Choroid plexus epithelial cell (primary cell): ENCODE measurements around the gene ANGEL1.

Source experiments
- DNase-seq: peaks from one replicate; pipeline ENCODE4 v3.0.0-alpha.2; 2010; ENCODE audit warnings: low read depth
- H3K4me3 ChIP-seq: 2 replicates; pipeline ENCODE4 v1.5.1; 2011; ENCODE audit warnings: low read depth, mild to moderate bottlenecking, control low read depth, low read length, moderate library complexity
- TF ChIP-seq, protein P1 (sequence below): conservative IDR thresholded peaks from 2 replicates; pipeline ENCODE4 v1.5.1; 2011; ENCODE audit warnings: low read depth, mild to moderate bottlenecking, control low read depth, inconsistent platforms, low read length, moderate library complexity

ANGEL1 gene

GRCh38 chr14:76820700-76821099 is 8.0 kb upstream of the ANGEL1 start:
- no peak overlapping the region for H3K4me3 ChIP-seq
- TF ChIP-seq, protein P1, sequence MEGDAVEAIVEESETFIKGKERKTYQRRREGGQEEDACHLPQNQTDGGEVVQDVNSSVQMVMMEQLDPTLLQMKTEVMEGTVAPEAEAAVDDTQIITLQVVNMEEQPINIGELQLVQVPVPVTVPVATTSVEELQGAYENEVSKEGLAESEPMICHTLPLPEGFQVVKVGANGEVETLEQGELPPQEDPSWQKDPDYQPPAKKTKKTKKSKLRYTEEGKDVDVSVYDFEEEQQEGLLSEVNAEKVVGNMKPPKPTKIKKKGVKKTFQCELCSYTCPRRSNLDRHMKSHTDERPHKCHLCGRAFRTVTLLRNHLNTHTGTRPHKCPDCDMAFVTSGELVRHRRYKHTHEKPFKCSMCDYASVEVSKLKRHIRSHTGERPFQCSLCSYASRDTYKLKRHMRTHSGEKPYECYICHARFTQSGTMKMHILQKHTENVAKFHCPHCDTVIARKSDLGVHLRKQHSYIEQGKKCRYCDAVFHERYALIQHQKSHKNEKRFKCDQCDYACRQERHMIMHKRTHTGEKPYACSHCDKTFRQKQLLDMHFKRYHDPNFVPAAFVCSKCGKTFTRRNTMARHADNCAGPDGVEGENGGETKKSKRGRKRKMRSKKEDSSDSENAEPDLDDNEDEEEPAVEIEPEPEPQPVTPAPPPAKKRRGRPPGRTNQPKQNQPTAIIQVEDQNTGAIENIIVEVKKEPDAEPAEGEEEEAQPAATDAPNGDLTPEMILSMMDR: no peak
- no peak for DNase-seq

GRCh38 chr14:76814726-76815645 is 2.3 kb upstream of the ANGEL1 start:
- no peak overlapping the region for H3K4me3 ChIP-seq
- DNase-seq: no peak
- TF ChIP-seq, protein P1: no peak

DNA sequence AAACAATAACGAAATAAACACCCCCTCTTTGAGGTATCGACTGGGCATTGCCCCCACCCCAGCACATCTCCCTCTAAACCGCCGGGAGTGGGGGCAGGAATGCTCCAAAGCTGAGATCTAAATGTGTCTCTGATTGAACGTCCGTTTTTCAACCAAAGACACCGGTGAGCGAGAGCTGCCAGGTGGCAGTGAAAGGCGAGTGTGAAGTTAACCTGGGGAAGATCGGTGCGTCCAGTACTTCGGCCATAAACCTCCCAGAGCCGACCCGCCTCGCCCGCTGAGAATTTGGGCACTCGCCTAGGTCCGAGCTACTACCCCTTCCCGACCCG is 625 bp downstream of the ANGEL1 start:
- TF ChIP-seq, protein P1: no peak
- DNase-seq: no peak
- peak overlapping the region; percentile 83 for H3K4me3 ChIP-seq

DNA sequence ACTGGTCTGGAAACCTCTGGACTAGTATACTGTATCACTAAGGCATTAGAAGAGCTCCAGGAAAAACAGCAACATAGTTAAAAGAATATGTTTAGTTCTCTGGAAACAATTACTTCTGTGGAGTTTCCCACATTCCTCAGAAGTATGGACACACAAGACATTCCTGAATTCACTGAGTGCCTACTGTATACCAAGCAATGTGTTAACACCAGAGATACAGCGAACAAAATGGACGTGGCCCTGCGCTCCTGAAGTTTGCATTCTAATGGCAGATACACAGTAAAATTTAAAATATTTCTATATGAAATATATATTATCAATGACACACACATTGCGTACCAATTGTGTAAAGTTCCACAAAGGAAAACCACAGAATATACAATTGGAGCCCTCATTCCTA is 1.1 kb downstream of the ANGEL1 start:
- TF ChIP-seq, protein P1: no peak
- peak; percentile 30 for DNase-seq
- peak overlapping the region; percentile 83 for H3K4me3 ChIP-seq

GRCh38 chr14:76810953-76811400 is 1.7 kb downstream of the ANGEL1 start:
- H3K4me3 ChIP-seq: peak overlapping the region; percentile 83
- TF ChIP-seq, protein P1: peak; percentile 74
- DNase-seq: peak; percentile 54

DNA sequence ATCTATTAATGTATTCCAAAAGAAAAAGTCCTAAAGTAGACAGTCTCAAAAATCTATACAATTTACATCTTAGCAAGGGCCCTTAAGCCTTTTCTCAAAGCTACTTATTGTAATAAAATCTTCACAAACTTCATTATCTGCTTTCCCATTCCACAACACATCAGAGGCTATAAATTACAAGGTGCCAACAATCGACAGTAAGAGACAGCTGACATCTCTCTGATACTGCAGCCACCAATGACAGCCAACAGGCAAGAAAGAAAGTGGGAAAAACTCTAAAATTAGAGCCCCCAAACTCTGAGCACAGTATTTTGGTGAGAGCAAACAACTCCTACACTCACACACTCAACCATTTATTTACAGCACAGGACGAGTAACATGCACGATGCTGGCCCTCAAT is 2.2 kb downstream of the ANGEL1 start:
- TF ChIP-seq, protein P1: no peak
- no peak for DNase-seq
- peak overlapping the region; percentile 83 for H3K4me3 ChIP-seq

GRCh38 chr14:76808990-76809389 is 3.7 kb downstream of the ANGEL1 start:
- H3K4me3 ChIP-seq: no peak overlapping the region
- TF ChIP-seq, protein P1: no peak
- DNase-seq: no peak
